ENCODE data around the gene UBL4B.

UBL4B gene

GRCh38 chr1:110151175-110151669, 39.0 kb downstream of the UBL4B start:
- no peaks in the 10 kb centered on the region for H3K36me3 ChIP-seq (ENCODE audit: control insufficient read depth, insufficient read depth, low read length)
- H3K9me3 ChIP-seq (ENCODE audit: control insufficient read depth, insufficient read depth, low read length) = no peaks in the 10 kb centered on the region
- no peak overlapping the region for H3K27ac ChIP-seq (ENCODE audit: low read length)
- WGBS (ENCODE audit: insufficient coverage, insufficient read length) = no CpG with 5 or more reads among the region's 37 CpGs
- peaks cover 1% of the 10 kb centered on the region for H3K4me1 ChIP-seq (ENCODE audit: control insufficient read depth, insufficient read depth, low read length)
- H3K27me3 ChIP-seq (ENCODE audit: control insufficient read depth, insufficient read depth, low read length) = peaks cover 38% of the 10 kb centered on the region
- DNase-seq (ENCODE audit: low read depth, low spot score) = no peak
- H3K4me3 ChIP-seq (ENCODE audit: low read length) = peak overlapping the region; percentile 37; the same call in 1 of the 2 replicates

GRCh38 chr1:110152133-110152785, 40.0 kb downstream of the UBL4B start:
- H3K27me3 ChIP-seq (ENCODE audit: control insufficient read depth, insufficient read depth, low read length) = peaks cover 37% of the 10 kb centered on the region
- H3K36me3 ChIP-seq (ENCODE audit: control insufficient read depth, insufficient read depth, low read length) = no peaks in the 10 kb centered on the region
- H3K9me3 ChIP-seq (ENCODE audit: control insufficient read depth, insufficient read depth, low read length) = no peaks in the 10 kb centered on the region
- WGBS (ENCODE audit: insufficient coverage, insufficient read length) = no CpG with 5 or more reads among the region's 8 CpGs
- peaks cover 1% of the 10 kb centered on the region for H3K4me1 ChIP-seq (ENCODE audit: control insufficient read depth, insufficient read depth, low read length)
- H3K4me3 ChIP-seq (ENCODE audit: low read length) = no peak overlapping the region
- H3K27ac ChIP-seq (ENCODE audit: low read length) = no peak overlapping the region
- no peak for DNase-seq (ENCODE audit: low read depth, low spot score)

- H3K36me3 ChIP-seq (ENCODE audit: control insufficient read depth, insufficient read depth, low read length) = no peaks in the 10 kb centered on the region
- H3K27ac ChIP-seq (ENCODE audit: low read length) = no peak overlapping the region
- H3K4me3 ChIP-seq (ENCODE audit: low read length) = no peak overlapping the region
- H3K4me1 ChIP-seq (ENCODE audit: control insufficient read depth, insufficient read depth, low read length) = peaks cover 1% of the 10 kb centered on the region
- no peak for DNase-seq (ENCODE audit: low read depth, low spot score)
- H3K9me3 ChIP-seq (ENCODE audit: control insufficient read depth, insufficient read depth, low read length) = no peaks in the 10 kb centered on the region
- H3K27me3 ChIP-seq (ENCODE audit: control insufficient read depth, insufficient read depth, low read length) = peaks cover 35% of the 10 kb centered on the region
Observed at GRCh38 chr1:110153407-110153950, 41.2 kb downstream of the UBL4B start.

- H3K27me3 ChIP-seq (ENCODE audit: control insufficient read depth, insufficient read depth, low read length) = peaks cover 19% of the 10 kb centered on the region
- DNase-seq (ENCODE audit: low read depth, low spot score) = no peak
Observed at GRCh38 chr1:110155878-110156522, 43.8 kb downstream of the UBL4B start.

GRCh38 chr1:110158261-110158660, 46.0 kb downstream of the UBL4B start:
- Histone ChIP-seq H3K9me3 (ENCODE audit: control insufficient read depth, insufficient read depth, low read length) (no peaks in the 10 kb centered on the region), H3K4me3 (ENCODE audit: low read length) (no peak overlapping the region), H3K36me3 (ENCODE audit: control insufficient read depth, insufficient read depth, low read length) (no peaks in the 10 kb centered on the region), H3K4me1 (ENCODE audit: control insufficient read depth, insufficient read depth, low read length) (no peaks in the 10 kb centered on the region), H3K27ac (ENCODE audit: low read length) (no peak overlapping the region), H3K27me3 (ENCODE audit: control insufficient read depth, insufficient read depth, low read length) (no peaks in the 10 kb centered on the region; the same call in 1 of the 2 replicates)
- no peak for DNase-seq (ENCODE audit: low read depth, low spot score)
- no CpG with 5 or more reads among the region's 5 CpGs for WGBS (ENCODE audit: insufficient coverage, insufficient read length)

More at GRCh38 chr1:110155878-110156522, 43.8 kb downstream of the UBL4B start:
- Histone ChIP-seq H3K4me3 (ENCODE audit: low read length) (no peak overlapping the region), H3K9me3 (ENCODE audit: control insufficient read depth, insufficient read depth, low read length) (no peaks in the 10 kb centered on the region), H3K36me3 (ENCODE audit: control insufficient read depth, insufficient read depth, low read length) (no peaks in the 10 kb centered on the region), H3K27ac (ENCODE audit: low read length) (no peak overlapping the region), H3K4me1 (ENCODE audit: control insufficient read depth, insufficient read depth, low read length) (no peaks in the 10 kb centered on the region; the same call in 1 of the 2 replicates)
- no CpG with 5 or more reads among the region's 7 CpGs for WGBS (ENCODE audit: insufficient coverage, insufficient read length)

GRCh38 chr1:110159168-110159567, 46.9 kb downstream of the UBL4B start:
- WGBS (ENCODE audit: insufficient coverage, insufficient read length) = no CpG with 5 or more reads among the region's 2 CpGs
- DNase-seq (ENCODE audit: low read depth, low spot score) = no peak
- Histone ChIP-seq H3K9me3 (ENCODE audit: control insufficient read depth, insufficient read depth, low read length) (no peaks in the 10 kb centered on the region), H3K27ac (ENCODE audit: low read length) (no peak overlapping the region), H3K27me3 (ENCODE audit: control insufficient read depth, insufficient read depth, low read length) (no peaks in the 10 kb centered on the region), H3K4me3 (ENCODE audit: low read length) (no peak overlapping the region), H3K36me3 (ENCODE audit: control insufficient read depth, insufficient read depth, low read length) (no peaks in the 10 kb centered on the region), H3K4me1 (ENCODE audit: control insufficient read depth, insufficient read depth, low read length) (no peaks in the 10 kb centered on the region)

- WGBS (ENCODE audit: insufficient coverage, insufficient read length) = no CpG with 5 or more reads among the region's 10 CpGs
- DNase-seq (ENCODE audit: low read depth, low spot score) = no peak
- Histone ChIP-seq H3K4me1 (ENCODE audit: control insufficient read depth, insufficient read depth, low read length) (no peaks in the 10 kb centered on the region; the same call in 1 of the 2 replicates), H3K4me3 (ENCODE audit: low read length) (no peak overlapping the region), H3K36me3 (ENCODE audit: control insufficient read depth, insufficient read depth, low read length) (no peaks in the 10 kb centered on the region), H3K27ac (ENCODE audit: low read length) (no peak overlapping the region), H3K27me3 (ENCODE audit: control insufficient read depth, insufficient read depth, low read length) (no peaks in the 10 kb centered on the region), H3K9me3 (ENCODE audit: control insufficient read depth, insufficient read depth, low read length) (no peaks in the 10 kb centered on the region)
Observed at GRCh38 chr1:110160538-110161100, 48.4 kb downstream of the UBL4B start.

- Histone ChIP-seq H3K27me3 (ENCODE audit: control insufficient read depth, insufficient read depth, low read length) (no peaks in the 10 kb centered on the region), H3K9me3 (ENCODE audit: control insufficient read depth, insufficient read depth, low read length) (no peaks in the 10 kb centered on the region), H3K4me3 (ENCODE audit: low read length) (no peak overlapping the region), H3K36me3 (ENCODE audit: control insufficient read depth, insufficient read depth, low read length) (no peaks in the 10 kb centered on the region), H3K4me1 (ENCODE audit: control insufficient read depth, insufficient read depth, low read length) (no peaks in the 10 kb centered on the region; the same call in 1 of the 2 replicates), H3K27ac (ENCODE audit: low read length) (no peak overlapping the region)
- DNase-seq (ENCODE audit: low read depth, low spot score) = no peak
- WGBS (ENCODE audit: insufficient coverage, insufficient read length) = no CpG with 5 or more reads among the region's 3 CpGs
Observed at GRCh38 chr1:110161165-110161564, 48.9 kb downstream of the UBL4B start.

- Histone ChIP-seq H3K9me3 (ENCODE audit: control insufficient read depth, insufficient read depth, low read length) (no peaks in the 10 kb centered on the region), H3K4me1 (ENCODE audit: control insufficient read depth, insufficient read depth, low read length) (no peaks in the 10 kb centered on the region; the same call in 1 of the 2 replicates), H3K36me3 (ENCODE audit: control insufficient read depth, insufficient read depth, low read length) (no peaks in the 10 kb centered on the region), H3K27me3 (ENCODE audit: control insufficient read depth, insufficient read depth, low read length) (no peaks in the 10 kb centered on the region; the same call in 1 of the 2 replicates), H3K4me3 (ENCODE audit: low read length) (no peak overlapping the region), H3K27ac (ENCODE audit: low read length) (no peak overlapping the region)
- DNase-seq (ENCODE audit: low read depth, low spot score) = no peak
- WGBS (ENCODE audit: insufficient coverage, insufficient read length) = no CpG with 5 or more reads among the region's 11 CpGs
Observed at GRCh38 chr1:110161849-110162248, 49.6 kb downstream of the UBL4B start.

Data from iPS DF 6.9 (cell line).